HG02798 (cell line): ENCODE results near the gene RGS9BP.

Source experiments
- ATAC-seq: cut with Tn5 transposase; IDR thresholded peaks from one replicate; pipeline ENCODE4 v1.9.1; 2021; ENCODE audit warnings: mild to moderate bottlenecking; ENCODE audit not compliant: unreplicated experiment, poor library complexity

The RGS9BP gene

DNA sequence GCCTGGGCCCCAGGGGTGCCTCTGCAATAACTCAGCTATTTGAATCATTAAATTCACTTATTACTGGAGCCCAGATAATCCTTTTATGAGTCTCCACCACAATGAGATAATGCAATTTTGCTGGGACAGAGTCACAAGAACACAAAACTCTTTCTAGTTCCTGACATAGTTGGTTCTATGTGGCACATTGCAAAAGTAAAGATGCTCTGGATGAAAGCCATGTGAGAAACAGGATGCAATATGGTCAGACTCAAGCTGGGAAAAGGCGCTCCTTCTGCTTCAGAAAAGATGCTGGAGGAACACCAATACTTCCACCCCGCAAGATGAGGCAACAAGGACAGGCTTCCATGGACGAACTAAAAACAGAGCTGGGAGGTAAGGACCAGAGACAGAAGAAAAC lies 6.3 kb upstream of the RGS9BP start:
- no peak for ATAC-seq

DNA sequence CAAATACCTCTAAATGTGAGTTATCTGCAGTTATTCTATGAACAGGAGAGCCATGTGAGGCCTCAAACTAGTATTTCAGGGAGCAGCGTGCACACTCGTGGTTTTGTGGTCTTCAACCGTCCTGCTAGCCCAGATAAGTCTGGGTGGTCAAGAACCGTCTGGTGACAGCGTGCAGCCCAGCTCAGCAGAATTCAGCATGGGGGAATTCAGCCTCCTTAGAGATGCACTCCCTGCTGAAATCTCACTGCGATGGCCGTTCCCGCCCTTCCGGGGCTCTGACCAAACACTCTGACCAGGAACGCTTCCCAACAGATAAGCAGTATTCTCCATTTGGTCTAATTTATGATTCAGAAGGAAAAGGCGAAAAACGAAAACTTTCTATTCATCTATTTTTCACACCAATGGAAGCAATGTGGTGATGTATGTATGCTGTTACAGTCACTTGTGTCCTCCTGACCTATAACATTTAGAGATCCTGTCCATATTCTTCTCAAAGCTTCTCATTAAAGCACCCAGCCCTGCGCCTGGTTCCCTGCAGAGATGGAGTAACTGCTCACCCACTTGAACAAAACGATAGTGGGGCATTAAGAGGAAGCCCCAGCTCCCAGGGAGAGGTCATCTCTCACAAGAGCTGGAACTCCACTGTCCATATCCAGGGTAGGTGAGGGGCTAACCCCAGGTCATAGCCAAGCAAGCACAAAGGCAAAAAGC lies 3.6 kb upstream of the RGS9BP start:
- no peak for ATAC-seq

DNA sequence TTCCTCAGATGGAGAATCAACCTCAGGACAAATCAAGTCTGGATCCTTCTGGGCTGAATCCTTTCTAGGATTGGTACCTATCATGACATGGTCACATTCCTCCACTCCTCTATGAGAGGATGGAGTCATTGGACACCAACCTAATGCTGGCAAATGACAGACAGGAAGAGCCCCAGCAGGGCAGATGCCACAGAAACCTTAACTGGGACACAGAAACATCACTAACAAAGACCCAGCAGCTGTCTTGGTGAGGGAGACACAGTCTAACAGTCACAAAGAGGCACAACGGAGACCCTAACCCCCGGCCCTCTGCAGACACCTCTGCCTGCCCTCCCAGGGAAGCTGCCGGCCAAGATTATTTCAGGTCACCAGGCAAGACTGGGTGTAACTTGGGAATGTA lies 2.8 kb upstream of the RGS9BP start:
- ATAC-seq, result no peak

DNA sequence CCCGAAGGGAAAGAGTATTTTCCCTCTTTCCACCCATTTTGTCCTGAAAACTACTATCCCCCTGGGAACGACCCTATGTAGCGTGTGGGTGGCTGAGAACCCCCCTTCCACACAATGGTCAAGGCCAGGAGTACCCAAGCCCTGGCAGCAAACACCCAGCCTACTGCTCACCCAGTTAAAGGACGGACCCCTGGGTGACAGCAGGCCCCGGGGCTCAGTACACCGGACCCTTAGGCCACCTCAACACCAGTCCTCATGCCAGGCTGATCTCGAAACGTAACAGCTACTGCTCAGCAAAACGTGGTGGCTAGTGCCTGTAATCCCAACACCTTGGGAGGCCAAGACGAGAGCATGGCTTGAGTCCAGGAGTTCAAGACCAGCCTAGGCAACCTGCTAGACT lies 2.1 kb upstream of the RGS9BP start:
- ATAC-seq, result no peak

DNA sequence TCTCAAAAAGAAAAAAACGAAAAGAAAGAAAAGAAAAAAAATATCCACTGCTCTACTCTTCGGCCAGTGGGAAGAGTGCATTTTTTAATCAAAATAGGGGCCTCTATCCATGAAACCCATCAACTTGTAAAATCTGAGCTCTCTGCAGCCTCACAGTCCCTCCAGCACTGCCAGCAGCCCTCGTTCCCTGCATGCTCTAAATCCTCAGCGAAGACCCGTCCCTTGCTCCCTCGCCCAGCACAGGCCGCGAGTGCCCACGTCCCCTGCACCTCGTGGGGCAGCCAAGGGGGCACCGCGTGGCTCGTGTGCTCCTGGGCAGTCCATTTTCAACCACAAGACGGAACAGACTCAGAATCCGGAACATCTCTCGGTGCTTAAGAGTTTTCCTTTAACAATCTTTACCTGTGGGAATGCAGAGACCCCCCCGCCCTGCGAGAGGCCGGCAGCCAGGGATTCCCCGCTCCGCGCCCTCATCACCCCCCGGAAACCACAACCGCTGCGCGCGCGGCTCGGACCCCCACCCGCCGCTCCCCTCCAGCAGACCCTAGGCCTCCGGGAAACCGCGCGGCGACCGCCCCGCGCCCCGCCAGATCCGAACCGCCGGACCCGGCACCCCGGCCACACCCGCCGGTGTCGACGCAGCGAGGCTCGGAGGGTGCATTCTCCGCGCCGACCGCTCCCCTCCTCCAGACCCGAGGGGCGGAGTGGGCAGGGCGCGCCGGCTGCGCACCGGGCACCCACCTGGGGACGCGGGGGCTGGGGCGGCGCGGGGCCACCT lies 1.3 kb upstream of the RGS9BP start:
- ATAC-seq, result no peak

DNA sequence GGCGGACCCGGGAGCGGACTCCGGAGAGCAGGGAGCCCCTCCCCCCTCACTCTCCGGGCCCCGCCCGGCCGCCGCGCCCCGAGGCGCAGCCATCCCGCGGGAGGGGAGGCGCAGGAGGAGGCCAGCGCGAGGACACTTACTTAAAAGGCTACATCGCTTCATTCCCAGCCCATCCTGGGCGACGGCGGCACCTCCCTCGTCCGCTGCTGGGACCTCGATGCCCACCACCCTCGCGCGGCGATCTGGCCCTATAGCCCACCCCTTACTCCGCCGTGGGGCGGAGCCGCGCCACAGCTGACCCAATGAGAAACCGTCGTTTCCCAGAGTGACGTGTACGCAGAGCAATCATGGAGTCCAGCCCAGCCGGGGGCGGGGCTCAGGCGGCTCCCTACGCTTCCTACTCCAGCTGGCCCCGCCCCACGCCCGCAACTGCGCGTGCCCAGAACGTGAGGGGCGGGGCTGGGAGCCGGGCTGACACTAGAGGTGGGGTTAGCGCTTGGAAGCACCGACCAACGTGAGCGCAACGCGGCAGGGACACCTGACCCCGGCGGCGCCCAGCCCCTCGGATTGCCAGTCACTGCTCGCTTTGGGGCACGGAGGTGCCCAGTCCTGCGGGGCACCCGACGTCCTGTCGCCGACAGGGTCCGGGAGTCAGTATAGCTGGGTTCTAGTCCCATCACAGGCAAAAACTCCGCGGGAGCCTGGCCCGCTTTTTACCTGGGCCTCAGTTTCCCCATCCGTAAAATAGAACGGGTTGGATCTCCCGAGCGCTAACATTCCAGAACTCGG lies 523 bp upstream of the RGS9BP start, which contains the start of gene ANKRD27:
ANKRD27 (minus strand) TSS at position 250 of the 789 bp plus-strand sequence. CDS start 16,165 bp downstream, outside the sequence.
- ATAC-seq, result peak; percentile 98

DNA sequence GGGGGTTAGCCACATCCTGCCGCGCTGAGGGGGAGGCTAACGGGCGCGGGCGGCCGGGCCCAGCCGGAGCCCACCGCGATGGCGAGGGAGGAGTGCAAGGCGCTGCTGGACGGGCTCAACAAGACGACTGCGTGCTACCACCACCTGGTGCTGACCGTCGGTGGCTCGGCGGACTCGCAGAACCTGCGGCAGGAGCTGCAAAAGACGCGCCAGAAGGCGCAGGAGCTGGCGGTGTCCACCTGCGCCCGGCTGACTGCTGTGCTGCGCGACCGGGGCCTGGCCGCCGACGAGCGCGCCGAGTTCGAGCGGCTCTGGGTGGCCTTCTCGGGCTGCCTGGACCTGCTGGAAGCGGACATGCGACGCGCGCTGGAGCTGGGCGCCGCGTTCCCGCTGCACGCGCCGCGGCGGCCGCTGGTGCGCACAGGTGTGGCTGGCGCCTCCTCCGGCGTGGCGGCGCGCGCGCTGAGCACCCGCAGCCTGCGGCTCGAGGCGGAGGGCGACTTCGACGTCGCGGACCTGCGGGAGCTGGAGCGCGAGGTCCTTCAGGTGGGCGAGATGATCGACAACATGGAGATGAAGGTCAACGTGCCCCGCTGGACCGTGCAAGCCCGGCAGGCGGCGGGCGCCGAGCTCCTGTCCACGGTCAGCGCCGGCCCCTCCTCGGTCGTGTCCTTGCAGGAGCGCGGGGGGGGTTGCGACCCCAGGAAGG lies 692 bp downstream of the RGS9BP start:
- no peak for ATAC-seq

DNA sequence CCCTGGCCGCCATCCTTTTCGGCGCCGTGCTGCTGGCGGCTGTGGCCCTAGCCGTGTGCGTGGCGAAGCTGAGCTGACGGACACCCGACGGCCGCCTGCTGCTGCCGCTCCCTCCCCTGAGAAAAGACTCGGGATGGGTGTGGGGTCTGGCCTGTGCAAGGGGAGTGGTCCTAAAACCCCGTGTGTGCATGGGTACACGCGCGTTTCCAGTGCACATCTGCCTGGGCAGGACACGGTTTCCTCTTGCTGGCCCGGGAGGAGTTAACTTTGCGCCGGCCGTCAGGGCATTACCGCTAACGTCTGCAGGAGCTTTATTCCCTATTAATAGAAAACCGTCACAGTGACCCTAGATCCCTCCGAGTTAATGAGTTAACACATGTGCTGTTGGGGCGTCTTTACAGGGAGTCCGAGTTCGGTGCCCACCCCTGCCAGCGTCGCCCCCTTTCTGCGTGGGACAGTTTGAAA lies 1.3 kb downstream of the RGS9BP start:
- ATAC-seq, result no peak

DNA sequence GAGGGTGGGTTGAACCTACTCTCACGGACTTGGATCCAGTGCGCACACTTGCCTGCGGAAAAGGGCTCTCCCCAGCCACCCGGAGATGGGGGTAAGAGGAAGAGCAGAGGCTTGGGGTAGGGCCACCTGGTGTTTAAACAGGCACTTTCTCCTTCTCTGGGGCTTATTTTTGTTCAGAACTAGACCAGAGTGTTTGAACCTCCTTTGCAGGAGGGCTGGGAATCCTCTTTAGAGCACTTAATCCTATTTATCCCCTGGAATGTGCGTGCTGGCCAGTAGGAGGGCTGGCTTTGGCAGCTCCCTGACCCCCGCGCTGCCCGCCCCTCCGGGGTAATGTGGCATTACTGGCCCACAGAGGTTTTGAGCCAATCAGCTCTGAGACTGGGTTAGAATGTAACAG lies 2.0 kb downstream of the RGS9BP start:
- ATAC-seq, result no peak

DNA sequence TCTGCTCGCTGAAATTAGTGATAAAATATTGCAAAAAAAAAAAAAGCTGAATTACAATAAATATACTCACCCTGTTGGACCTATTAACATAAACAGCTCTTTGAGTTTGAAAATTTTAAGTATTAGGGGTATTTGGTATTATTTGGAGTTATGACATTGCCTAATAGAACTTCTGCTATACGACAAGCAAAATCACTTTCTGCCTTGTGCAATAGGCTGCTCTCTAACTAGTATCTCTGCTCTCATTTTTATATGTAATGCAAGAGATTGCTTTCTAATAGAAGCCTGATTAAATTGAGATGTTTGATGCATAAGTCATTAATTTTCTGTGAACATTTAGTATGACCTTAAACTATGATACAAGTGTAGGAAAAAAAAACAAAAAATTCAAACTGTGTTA lies 5.3 kb downstream of the RGS9BP start:
- ATAC-seq, result no peak

DNA sequence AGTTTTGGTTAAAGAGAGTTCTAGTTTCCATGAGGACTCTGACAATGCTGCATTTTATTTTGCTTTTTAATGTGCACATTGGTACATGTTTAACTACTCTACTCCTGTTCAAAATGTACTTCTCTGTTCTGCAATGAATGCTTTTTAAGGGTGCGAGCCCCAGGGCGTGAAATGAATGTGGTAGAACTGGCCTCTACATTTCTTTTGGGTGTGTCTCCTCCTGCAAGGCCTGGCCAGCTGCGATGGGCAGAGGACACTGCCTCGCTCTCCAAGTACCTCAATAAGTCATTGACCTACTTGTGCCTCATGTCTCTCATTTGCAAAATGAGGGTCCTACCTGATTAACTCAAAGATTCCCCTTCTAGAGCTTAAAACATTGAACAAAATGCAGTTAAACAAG lies 6.7 kb downstream of the RGS9BP start:
- no peak for ATAC-seq

DNA sequence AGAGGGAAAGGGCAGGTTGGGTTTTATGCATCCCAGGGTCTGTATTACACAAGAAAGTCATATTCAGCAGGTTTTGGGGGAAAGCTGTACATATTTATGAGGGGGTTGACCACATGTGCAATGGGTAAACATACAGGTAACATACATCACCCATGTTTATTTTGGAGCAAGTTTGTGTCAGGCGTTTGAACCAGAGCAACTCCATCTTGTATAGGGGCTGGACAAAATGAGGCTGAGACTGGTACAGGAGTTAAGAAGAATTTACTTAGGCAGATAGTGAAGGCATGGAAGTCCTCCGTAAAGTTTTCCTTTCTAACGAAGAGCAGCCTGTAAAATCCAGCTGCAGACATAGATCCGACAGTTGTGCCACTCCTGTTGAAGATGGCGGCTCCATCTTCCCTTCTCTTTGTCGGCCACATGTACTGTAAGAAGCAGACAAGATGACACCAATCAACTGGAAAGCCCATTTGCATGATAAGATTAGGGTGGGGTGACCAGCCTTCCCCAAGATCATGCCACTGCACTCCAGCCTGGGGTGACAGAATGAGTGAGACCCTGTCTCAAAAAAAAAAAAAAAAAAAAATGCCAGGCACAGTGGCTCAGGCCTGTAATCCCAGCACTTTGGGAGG lies 11.3 kb downstream of the RGS9BP start:
- ATAC-seq, result no peak

DNA sequence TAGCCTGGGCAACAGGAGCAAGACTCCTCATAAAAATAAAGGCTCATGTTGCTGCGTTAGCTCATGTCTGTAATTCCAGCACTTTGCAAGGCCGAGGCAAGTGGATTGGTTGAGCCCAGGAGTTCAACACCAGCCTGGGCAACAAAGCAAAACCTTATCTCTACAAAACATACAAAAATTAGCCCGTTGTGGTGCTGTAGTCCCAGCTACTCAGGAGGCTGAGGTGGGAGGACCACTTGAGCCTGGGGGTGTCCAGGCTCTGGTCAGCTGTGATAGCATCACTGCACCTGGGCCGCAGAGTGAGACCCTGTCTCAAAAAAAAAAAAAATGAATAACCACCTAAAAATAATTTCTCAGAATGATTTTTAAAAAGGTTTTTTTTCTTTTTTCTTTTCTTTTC lies 12.0 kb downstream of the RGS9BP start:
- ATAC-seq, result no peak

DNA sequence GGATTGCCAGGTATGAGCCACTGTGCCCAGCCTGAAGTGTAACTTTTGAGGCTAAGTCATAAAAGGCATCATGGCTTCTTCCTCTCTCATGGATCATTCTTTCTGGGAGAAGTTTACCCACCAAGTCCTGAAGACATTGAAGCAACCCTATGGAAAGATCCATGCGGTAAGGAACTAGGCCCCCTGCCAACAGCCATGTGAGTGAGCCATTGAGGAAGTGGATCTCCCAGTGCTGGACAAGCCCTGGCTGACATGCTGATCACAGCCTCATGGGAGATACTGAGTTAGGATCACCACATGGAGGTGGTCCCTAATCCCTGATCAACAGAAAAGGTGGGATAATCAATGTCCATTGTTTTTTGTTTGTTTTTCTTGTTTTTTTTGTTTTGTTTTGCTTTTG lies 12.7 kb downstream of the RGS9BP start:
- ATAC-seq, result no peak

DNA sequence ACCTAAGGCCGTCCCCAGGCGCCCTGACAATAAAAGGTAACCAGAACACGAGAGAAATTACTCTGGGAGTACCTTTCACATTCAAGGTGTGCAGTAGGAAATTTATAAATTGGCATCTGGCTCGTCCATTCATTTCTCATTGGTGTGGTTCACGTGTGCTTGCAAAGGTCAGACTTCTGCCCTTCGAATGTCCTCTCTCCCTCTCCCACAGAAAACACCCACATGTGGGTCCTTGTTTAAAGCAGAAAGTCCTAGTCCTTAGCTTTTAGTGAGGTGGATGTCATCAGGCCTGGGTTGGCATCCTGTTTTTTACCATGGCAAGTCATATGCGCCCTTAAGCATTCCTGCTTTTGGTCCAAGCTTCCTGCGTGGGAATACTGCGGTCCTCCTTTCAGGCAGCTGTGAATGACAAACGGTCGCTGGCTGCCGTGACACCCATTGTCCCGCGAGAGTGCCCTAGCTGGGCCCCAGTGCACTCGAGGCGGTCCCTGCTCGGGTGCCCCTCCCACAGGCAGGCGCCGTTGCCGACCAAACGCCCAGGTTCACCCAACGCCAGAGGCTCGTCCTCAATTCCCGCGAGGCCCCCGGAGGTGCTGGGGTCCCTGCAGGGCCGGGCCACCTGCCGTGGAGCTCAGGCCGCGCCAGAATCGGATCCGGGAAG lies 15.8 kb downstream of the RGS9BP start, which contains the start of gene NUDT19:
NUDT19 (plus strand) TSS at position 531 of the 661 bp plus-strand sequence. CDS start 140 bp downstream, outside the sequence.
- peak; percentile 93 for ATAC-seq

DNA sequence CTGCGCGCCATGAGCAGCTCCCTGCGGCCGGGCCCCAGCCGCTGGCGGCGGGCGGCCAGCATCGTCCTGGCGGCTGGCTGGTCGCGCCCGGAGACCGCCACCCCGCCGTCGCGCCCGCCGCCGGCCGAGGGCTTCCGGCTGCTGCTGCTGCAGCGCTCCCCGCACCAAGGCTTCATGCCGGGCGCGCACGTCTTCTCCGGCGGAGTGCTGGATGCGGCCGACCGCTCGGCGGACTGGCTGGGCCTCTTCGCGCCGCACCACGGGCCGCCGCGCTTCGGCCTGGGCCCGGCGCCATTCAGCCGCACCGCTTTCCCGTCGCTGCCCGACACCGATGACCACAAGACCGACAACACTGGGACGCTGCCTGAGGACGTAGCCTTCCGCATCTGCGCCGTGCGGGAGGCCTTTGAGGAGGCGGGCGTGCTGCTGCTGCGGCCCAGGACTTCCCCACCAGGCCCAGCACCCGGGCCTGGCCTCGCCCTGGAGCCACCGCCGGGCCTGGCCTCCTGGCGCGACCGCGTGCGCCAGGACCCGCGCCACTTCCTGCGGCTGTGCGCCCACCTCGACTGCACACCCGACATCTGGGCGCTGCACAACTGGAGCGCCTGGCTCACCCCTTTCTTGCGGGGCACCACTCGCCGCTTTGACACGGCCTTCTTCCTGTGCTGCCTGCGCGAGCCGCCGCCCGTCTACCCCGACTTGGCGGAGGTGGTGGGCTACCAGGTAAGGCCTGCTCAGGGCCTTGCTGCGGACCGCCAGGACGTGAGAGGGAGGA lies 16.5 kb downstream of the RGS9BP start:
- ATAC-seq, result peak; percentile 60

DNA sequence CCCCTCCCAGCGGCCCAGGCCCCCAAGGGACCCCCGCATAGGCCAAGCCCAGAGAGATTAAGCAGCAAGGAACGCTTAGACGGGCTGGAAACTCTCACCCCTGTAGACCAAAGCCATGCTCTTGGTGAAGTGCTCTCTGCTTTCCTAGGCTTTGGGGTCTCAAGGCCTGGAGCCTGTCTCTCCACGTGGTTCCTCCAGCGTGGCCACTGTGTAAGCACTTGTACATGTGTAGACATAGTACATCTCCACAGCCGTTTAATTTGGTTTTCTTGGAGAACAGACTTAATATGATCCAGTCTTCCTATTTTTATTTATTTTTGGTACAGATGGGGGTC lies 17.0 kb downstream of the RGS9BP start:
- ATAC-seq, result no peak
